Measurements from ENCODE around the gene PVRIG.
"Not testable (repeated sequence)": the region's sequence is repeated elsewhere in the genome, so short reads cannot be mapped to it uniquely, and the experiment has no call there.

GRCh38 chr7:100264223-100264622 is 44.5 kb downstream of the PVRIG start:
- not testable (repeated sequence) for TF ChIP-seq CTCF (conservative IDR thresholded peaks at IDR 0.05 in 1 of 2, IDR thresholded peaks at IDR 0.05 in 1 of 2; ENCODE audit: extremely low read depth in 1 of 2, insufficient read depth in 1 of 2, low read depth in 1 of 2, low read length in 2 of 2); EZH2 (IDR thresholded peaks at IDR 0.05; ENCODE audit: borderline replicate concordance, low read length)

Data from mammary epithelial cell (primary cell).